ENCODE results near the gene USP17L13. TPM values are rescaled to one million over a fixed set of nuclear protein-coding genes. Genes with fewer than 3 reads are reported as not detected.
"Not testable (repeated sequence)": the region's sequence is repeated elsewhere in the genome, so short reads cannot be mapped to it uniquely, and the experiment has no call there.

Gene USP17L13
- total RNA-seq (2022) (not detected in 2 replicates), Bru-seq, nascent RNA (not detected), BruChase-seq, experiment 1, labeled RNA remaining after a 6-hour chase (not detected), BruChase-seq, experiment 2, labeled RNA remaining after a 2-hour chase (not detected)
- long read RNA-seq, result 0 reads

- CTCF ChIA-PET; H3K4me1 Mint-ChIP-seq (ENCODE audit: low read depth, unreplicated experiment); H3K27ac Mint-ChIP-seq (ENCODE audit: unreplicated experiment); H3K4me3 Mint-ChIP-seq (ENCODE audit: low read depth, unreplicated experiment); DNase-seq; intact Hi-C loops (cut with micrococcal nuclease; ENCODE audit: unreplicated experiment); H3K9me3 Mint-ChIP-seq (ENCODE audit: low read depth, unreplicated experiment); H3K27me3 Mint-ChIP-seq (ENCODE audit: unreplicated experiment); BruUV-seq (replicated peaks); H3K36me3 Mint-ChIP-seq (ENCODE audit: insufficient read depth, unreplicated experiment): not testable (repeated sequence)
Observed at GRCh38 chr4:9224596-9224995, at the start of gene USP17L13. USP17L13 (plus strand) TSS chr4:9224896; CDS start chr4:9224896, 0 bp downstream.

GRCh38 chr4:9210357-9210756 is 14.3 kb upstream of the USP17L13 start, which contains the start of gene USP17L10:
USP17L10 (plus strand) TSS chr4:9210657; CDS start chr4:9210657, 0 bp downstream.
- H3K27ac Mint-ChIP-seq (ENCODE audit: unreplicated experiment); H3K36me3 Mint-ChIP-seq (ENCODE audit: insufficient read depth, unreplicated experiment); H3K4me1 Mint-ChIP-seq (ENCODE audit: low read depth, unreplicated experiment); H3K4me3 Mint-ChIP-seq (ENCODE audit: low read depth, unreplicated experiment); intact Hi-C loops (cut with micrococcal nuclease; ENCODE audit: unreplicated experiment); H3K9me3 Mint-ChIP-seq (ENCODE audit: low read depth, unreplicated experiment); CTCF ChIA-PET; DNase-seq; BruUV-seq (replicated peaks); H3K27me3 Mint-ChIP-seq (ENCODE audit: unreplicated experiment): not testable (repeated sequence)

- H3K4me3 Mint-ChIP-seq (ENCODE audit: low read depth, unreplicated experiment); H3K27me3 Mint-ChIP-seq (ENCODE audit: unreplicated experiment); CTCF ChIA-PET; DNase-seq; BruUV-seq (replicated peaks); H3K36me3 Mint-ChIP-seq (ENCODE audit: insufficient read depth, unreplicated experiment); H3K27ac Mint-ChIP-seq (ENCODE audit: unreplicated experiment); H3K4me1 Mint-ChIP-seq (ENCODE audit: low read depth, unreplicated experiment); intact Hi-C loops (cut with micrococcal nuclease; ENCODE audit: unreplicated experiment); H3K9me3 Mint-ChIP-seq (ENCODE audit: low read depth, unreplicated experiment): not testable (repeated sequence)
Observed at GRCh38 chr4:9214701-9215100, 10.0 kb upstream of the USP17L13 start.

- BruUV-seq (replicated peaks); H3K4me1 Mint-ChIP-seq (ENCODE audit: low read depth, unreplicated experiment); CTCF ChIA-PET; H3K9me3 Mint-ChIP-seq (ENCODE audit: low read depth, unreplicated experiment); H3K36me3 Mint-ChIP-seq (ENCODE audit: insufficient read depth, unreplicated experiment); H3K27me3 Mint-ChIP-seq (ENCODE audit: unreplicated experiment); DNase-seq; H3K27ac Mint-ChIP-seq (ENCODE audit: unreplicated experiment); H3K4me3 Mint-ChIP-seq (ENCODE audit: low read depth, unreplicated experiment); intact Hi-C loops (cut with micrococcal nuclease; ENCODE audit: unreplicated experiment): not testable (repeated sequence)
Observed at GRCh38 chr4:9215105-9215504, 9.6 kb upstream of the USP17L13 start, which contains the start of gene USP17L11. USP17L11 (plus strand) TSS chr4:9215405; CDS start chr4:9215405, 0 bp downstream.

GRCh38 chr4:9219852-9220251 is 4.8 kb upstream of the USP17L13 start, which contains the start of gene USP17L12:
USP17L12 (plus strand) TSS chr4:9220152; CDS start chr4:9220152, 0 bp downstream.
- H3K9me3 Mint-ChIP-seq (ENCODE audit: low read depth, unreplicated experiment); H3K27ac Mint-ChIP-seq (ENCODE audit: unreplicated experiment); BruUV-seq (replicated peaks); H3K4me1 Mint-ChIP-seq (ENCODE audit: low read depth, unreplicated experiment); H3K4me3 Mint-ChIP-seq (ENCODE audit: low read depth, unreplicated experiment); H3K27me3 Mint-ChIP-seq (ENCODE audit: unreplicated experiment); CTCF ChIA-PET; DNase-seq; intact Hi-C loops (cut with micrococcal nuclease; ENCODE audit: unreplicated experiment); H3K36me3 Mint-ChIP-seq (ENCODE audit: insufficient read depth, unreplicated experiment): not testable (repeated sequence)

- CTCF ChIA-PET; H3K4me3 Mint-ChIP-seq (ENCODE audit: low read depth, unreplicated experiment); BruUV-seq (replicated peaks); H3K9me3 Mint-ChIP-seq (ENCODE audit: low read depth, unreplicated experiment); H3K4me1 Mint-ChIP-seq (ENCODE audit: low read depth, unreplicated experiment); intact Hi-C loops (cut with micrococcal nuclease; ENCODE audit: unreplicated experiment); DNase-seq; H3K27me3 Mint-ChIP-seq (ENCODE audit: unreplicated experiment); H3K36me3 Mint-ChIP-seq (ENCODE audit: insufficient read depth, unreplicated experiment); H3K27ac Mint-ChIP-seq (ENCODE audit: unreplicated experiment): not testable (repeated sequence)
Observed at GRCh38 chr4:9230249-9230648, 5.6 kb downstream of the USP17L13 start.

GRCh38 chr4:9234085-9234484 is 9.4 kb downstream of the USP17L13 start, which contains the start of gene USP17L15:
USP17L15 (plus strand) TSS chr4:9234385; CDS start chr4:9234385, 0 bp downstream.
- H3K9me3 Mint-ChIP-seq (ENCODE audit: low read depth, unreplicated experiment); H3K27me3 Mint-ChIP-seq (ENCODE audit: unreplicated experiment); DNase-seq; H3K27ac Mint-ChIP-seq (ENCODE audit: unreplicated experiment); CTCF ChIA-PET; BruUV-seq (replicated peaks); H3K36me3 Mint-ChIP-seq (ENCODE audit: insufficient read depth, unreplicated experiment); H3K4me1 Mint-ChIP-seq (ENCODE audit: low read depth, unreplicated experiment); intact Hi-C loops (cut with micrococcal nuclease; ENCODE audit: unreplicated experiment); H3K4me3 Mint-ChIP-seq (ENCODE audit: low read depth, unreplicated experiment): not testable (repeated sequence)

- H3K36me3 Mint-ChIP-seq (ENCODE audit: insufficient read depth, unreplicated experiment); CTCF ChIA-PET; BruUV-seq (replicated peaks); H3K9me3 Mint-ChIP-seq (ENCODE audit: low read depth, unreplicated experiment); DNase-seq; H3K27ac Mint-ChIP-seq (ENCODE audit: unreplicated experiment); H3K4me3 Mint-ChIP-seq (ENCODE audit: low read depth, unreplicated experiment); intact Hi-C loops (cut with micrococcal nuclease; ENCODE audit: unreplicated experiment); H3K4me1 Mint-ChIP-seq (ENCODE audit: low read depth, unreplicated experiment); H3K27me3 Mint-ChIP-seq (ENCODE audit: unreplicated experiment): not testable (repeated sequence)
Observed at GRCh38 chr4:9238461-9238860, 13.8 kb downstream of the USP17L13 start.

- H3K27me3 Mint-ChIP-seq (ENCODE audit: unreplicated experiment); H3K4me1 Mint-ChIP-seq (ENCODE audit: low read depth, unreplicated experiment); H3K36me3 Mint-ChIP-seq (ENCODE audit: insufficient read depth, unreplicated experiment); BruUV-seq (replicated peaks); DNase-seq; H3K9me3 Mint-ChIP-seq (ENCODE audit: low read depth, unreplicated experiment); H3K27ac Mint-ChIP-seq (ENCODE audit: unreplicated experiment); intact Hi-C loops (cut with micrococcal nuclease; ENCODE audit: unreplicated experiment); CTCF ChIA-PET; H3K4me3 Mint-ChIP-seq (ENCODE audit: low read depth, unreplicated experiment): not testable (repeated sequence)
Observed at GRCh38 chr4:9243579-9243978, 18.9 kb downstream of the USP17L13 start, which contains the start of gene USP17L17. USP17L17 (plus strand) TSS chr4:9243879; CDS start chr4:9243879, 0 bp downstream.

GRCh38 chr4:9247953-9248680 is 23.4 kb downstream of the USP17L13 start, which contains the start of gene USP17L18:
USP17L18 (plus strand) TSS chr4:9248630; CDS start chr4:9248630, 0 bp downstream.
- H3K27me3 Mint-ChIP-seq (ENCODE audit: unreplicated experiment); DNase-seq; H3K27ac Mint-ChIP-seq (ENCODE audit: unreplicated experiment); H3K36me3 Mint-ChIP-seq (ENCODE audit: insufficient read depth, unreplicated experiment); CTCF ChIA-PET; intact Hi-C loops (cut with micrococcal nuclease; ENCODE audit: unreplicated experiment); H3K4me3 Mint-ChIP-seq (ENCODE audit: low read depth, unreplicated experiment); H3K9me3 Mint-ChIP-seq (ENCODE audit: low read depth, unreplicated experiment); BruUV-seq (replicated peaks); H3K4me1 Mint-ChIP-seq (ENCODE audit: low read depth, unreplicated experiment): not testable (repeated sequence)

All from Calu3 (cell line).